GM21529 (cell line): ENCODE data around the gene CSTPP1.

Experiments
- ATAC-seq: cut with Tn5 transposase; IDR thresholded peaks from one replicate; pipeline ENCODE4 v1.9.1; 2021; ENCODE audit not compliant: unreplicated experiment

Gene CSTPP1

DNA sequence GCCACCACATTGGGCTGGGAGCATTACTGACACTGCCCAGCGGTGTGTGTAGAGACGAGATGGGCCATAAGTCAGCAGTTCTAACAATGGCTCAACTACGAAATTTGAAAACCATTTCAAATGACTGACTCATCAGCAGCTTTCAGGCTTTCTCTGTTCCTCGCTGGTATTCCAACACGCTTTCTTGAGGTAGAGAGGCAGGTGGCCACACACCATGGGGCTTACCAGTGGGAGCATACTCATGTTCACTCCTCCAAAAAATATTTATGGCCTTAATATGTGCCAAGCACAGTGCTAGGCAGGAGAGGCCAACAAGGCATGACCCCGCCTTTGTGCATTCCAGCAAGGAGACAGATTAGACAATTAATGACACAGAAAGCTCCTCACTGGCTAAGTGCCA is 219.8 kb downstream of the CSTPP1 start:
- no peak for ATAC-seq

DNA sequence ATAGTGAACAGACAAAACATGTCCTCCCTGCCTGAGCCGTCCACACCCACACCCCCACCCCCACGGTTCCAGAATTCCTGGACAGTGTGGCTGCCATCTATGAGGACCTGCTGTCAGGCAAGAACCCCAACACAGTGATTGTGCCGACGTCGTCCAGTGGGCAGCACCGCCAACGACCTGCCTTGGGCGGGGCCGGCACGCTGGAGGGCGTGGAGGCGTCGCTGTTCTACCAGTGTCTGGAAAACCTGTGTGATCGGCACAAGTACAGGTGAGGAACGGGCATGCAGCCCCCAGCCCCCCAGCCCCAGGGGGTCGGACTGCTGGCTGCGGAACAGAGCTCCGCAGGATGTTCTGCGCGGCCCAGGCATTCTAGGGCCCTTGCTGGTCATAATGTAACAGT is 220.4 kb downstream of the CSTPP1 start:
- no peak for ATAC-seq

DNA sequence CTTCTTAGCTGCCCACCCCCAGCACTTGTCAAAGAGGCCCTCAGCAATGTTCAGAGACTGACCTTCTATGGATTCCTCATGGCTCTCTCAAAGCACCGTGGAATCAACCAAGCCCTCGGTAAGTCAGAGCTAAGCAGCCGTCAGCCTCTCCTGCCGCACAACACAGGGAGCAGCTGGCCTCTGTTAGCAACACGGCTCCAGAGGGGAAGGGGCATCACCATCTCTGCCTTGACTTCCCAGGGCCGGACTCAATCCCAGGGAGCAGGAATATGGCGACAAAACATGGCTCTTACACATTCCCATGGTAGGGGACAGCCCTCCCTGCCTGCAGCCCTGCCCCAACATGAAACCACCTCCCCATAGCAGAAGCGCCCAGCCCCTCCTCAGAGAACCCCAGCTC is 221.2 kb downstream of the CSTPP1 start:
- no peak for ATAC-seq

DNA sequence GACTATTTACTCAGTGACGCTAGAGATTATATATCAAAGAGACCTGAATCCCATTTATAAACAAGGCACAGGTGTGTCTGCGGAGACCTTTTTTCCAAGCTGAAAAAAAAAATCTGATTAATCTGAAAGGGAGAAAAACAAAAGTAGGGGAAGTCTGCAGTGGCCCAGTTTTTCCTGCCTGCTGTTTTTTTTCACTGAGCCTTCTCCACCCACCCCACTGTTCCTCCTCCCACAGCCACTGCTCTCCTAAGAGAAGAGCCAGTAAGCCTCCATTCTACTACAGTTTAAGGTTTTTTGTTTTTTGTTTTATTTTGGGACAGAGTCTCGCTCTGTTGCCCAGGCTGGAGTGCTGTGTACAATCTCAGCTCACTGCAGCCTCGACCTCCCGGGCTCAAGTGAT is 221.7 kb downstream of the CSTPP1 start:
- no peak for ATAC-seq

DNA sequence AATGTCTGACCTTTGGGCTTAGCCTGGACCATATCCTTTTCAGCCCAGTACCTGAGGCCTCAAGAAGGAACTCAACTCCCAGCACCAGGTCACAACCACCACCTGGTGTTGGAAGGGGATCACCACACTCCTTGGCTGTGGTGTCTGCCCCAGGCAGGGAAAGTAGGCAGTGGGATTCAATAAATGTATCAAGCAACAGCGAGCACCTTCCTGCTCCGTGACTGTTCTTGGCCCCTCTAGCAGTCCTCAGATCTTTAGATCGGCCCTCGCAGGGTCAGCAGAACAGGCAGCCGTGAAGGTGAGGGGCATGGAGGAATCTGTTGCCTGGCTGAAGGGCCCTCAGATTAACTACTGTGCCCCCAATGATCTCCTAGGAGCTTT is 224.2 kb downstream of the CSTPP1 start:
- no peak for ATAC-seq

DNA sequence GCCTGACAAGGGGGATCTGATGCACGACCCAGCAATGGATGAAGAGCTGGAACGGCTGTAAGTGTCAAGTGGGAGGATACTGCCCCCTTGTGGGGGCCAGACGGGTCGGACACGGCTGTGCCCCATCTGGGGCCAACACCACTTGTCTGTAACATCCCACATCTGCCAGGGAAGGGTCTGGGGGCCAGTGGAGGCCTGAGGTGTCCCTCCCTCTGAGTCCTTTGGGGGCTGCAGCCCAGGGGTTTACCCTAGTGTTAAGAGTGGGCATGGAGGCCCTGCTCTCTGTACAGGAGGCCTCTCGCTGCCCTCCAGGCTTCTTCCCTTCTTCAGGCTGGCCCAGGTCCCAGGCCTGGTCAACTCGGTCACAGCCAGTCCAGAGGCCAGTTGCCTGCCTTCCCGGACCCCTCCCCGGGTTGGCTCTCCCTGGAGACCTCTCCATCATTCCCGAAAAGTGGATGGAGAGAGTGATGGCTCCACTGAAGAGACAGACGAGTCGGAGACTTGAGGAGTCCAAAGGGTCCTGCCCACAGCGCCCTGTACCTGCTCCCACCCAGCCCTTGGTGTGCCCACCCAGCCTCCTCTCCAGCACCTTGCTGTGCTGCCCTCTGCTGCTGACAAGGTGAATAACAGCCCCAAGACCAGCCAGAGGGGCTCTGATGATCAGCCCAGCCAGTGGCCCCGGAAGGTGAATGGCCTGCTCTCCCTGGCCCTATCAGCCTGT is 224.7 kb downstream of the CSTPP1 start:
- peak; percentile 46 for ATAC-seq

DNA sequence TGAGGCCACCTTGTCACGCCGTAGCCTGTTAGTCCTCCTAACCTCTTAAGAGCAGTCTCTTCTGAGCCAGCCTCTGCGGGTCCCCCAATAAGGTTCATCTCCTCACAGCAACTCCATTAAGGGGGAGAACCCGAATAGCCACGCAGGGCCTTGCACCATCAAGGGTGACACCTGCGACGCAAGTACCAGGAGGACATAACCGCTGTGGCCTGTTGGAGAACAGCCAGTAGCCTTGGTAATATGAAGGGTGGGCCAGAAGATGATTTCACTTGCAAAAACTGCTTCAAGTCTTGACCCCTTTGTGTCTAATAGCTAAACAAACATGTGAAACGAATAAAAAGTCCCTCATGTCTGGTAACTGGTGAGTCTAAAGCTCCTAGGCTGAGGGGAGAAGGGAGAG is 225.3 kb downstream of the CSTPP1 start:
- ATAC-seq = no peak

DNA sequence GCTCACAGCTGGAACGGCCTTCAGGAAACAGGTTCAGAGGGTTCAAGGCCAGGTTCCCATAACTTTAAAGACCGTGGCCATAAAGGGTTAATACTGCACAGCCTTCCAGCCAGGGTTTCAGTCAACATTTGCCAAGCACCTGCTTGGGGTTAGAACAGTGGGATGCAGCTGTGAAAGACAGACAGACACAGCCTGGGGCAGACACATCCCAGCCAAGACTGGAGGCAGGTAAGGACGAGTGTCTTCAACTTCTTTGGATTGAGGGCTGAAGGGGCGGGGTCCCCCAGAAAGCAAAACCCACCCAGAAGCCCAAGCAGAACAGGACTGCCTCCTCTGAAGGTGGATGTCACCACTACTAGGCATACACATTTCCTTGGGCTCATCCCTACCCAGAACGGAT is 225.9 kb downstream of the CSTPP1 start:
- ATAC-seq = no peak

DNA sequence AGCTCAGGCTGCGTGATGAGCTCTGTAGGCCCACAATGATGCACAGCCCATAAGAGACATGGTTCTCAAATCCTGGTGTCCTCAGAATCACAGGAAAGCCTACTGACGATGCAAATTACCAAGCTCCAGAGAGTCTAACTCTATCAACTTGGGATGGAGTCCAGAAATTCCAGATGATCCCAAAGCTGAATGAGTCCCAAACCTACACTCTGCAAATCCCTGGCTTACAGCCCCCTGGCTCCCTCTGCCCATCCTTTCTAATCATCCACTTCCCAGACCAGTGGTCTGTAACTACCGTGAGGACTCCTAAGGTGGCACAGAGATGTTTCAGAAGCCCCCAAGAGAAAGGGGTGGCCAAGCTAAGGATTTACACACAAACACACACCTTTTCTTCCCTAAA is 226.6 kb downstream of the CSTPP1 start:
- no peak for ATAC-seq

DNA sequence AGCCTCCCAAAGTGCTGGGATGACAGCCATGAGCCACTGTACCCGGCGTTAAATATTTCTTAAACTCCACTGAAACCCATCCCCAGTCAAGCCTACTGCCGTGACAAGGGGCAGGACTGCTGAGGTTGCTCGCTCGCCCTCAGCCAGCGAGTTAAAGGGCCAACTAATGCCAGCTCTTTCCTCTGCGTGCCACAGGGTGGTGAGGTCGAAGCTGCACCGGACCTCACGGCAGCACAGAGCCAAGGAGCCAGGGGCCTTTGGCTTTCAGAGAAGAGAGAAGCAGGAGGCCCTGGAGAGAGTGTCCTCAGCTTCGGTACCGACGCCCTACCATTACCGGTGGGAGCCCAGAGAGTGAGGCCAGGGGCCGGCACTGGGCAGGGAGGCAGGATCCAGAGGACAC is 227.3 kb downstream of the CSTPP1 start:
- ATAC-seq = no peak

DNA sequence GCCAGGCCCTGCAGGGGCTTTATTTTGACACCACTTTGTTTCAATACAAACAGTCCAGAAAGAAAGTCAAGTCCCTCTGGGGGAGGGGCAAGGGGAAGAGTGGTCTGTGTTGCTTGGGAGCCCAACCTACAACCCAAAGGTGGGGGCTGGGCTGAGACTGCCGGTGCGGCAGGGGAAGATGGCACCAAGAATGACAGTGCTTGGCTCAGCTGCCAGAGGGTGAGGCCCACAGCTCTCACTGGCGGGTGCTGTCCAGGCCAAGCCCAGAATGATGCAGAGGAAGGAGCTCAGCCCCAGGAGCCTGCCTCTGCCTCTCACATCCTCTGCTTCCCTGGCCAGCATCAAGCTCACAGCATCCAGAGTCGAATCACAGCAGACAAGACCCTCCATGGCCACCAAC is 227.8 kb downstream of the CSTPP1 start:
- ATAC-seq = no peak

DNA sequence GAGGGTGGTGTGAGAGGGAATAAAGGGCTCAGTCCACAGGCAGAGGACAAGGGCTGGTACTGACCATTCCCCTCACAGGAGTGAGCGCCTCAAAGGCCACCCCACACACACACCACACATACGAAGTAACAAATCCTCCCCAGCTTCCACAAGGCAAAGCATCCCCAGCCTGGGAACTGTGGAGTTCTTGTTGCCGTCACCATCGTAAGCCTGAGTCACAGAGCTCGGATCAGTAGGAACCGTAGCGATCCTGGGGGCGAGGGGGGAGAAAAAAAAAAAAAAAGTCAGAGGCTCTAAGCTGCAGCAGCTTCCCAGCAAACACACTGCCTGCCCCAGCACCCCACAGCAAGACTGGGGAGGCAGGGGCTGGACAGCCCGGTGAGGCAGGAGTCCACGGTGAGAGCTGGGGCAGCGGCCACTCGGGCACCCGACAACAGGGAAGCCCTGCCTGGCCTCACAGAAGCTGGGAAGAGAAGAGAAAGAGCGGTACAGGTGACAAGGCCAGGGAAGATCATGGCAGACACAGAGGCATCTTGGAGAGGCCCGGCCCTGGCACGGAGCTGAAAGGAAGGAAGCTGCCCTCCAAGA is 228.8 kb downstream of the CSTPP1 start:
- ATAC-seq = no peak

DNA sequence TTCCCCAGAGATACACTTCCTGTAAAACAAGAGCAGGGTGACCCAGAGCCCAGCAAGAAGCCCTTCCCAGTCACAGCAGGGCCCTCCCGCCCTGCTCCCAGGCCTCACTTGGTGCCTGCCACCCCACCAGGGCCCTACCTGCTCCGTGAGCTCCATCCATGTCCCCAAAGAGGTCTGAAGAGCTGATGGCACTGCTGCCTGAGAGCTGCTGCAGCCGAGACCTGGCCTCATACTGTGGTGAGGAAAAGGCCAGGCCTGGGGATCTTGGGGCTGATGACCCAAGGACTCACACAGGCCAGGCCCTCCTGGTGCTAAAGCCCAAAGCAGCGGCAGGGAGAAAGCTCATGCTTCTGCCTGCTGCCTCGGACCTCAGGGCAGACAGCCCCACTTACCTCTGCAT is 229.8 kb downstream of the CSTPP1 start:
- ATAC-seq = no peak

DNA sequence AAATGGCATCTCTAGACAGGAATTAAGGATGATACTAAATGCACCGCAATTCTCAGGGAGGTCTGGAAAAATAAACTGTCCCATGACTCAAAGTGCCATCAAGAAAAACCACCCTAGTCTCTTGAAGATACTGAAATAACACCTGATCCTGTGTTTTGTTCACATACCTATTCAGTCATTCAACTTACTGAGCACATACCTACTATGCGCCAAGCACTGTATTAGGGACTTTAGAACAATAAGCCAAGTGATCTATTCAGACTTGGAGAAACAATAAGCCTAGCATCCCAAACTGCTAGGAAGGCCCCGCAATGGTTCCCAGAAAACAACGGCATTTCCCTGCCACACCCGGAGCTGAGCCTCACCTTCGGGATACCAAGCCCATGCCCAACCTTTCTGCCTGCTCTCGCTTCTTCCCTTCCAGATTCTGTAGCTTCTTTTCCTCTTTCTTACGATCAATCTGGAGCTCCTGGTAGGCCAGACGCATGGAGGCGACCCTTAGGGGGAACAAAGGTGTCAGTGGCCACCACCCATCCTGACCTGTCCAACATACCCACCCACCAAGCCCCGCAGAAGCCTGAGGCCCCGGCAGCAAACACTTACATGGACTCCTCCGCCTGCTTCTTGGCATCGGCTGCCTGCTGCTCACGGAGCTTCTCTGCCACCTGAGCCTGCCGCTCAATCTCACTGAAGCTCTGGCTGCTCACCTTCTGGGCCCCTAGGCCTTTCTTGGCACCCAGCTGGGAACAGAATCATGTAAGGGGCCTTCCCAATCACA is 234.7 kb downstream of the CSTPP1 start:
- no peak for ATAC-seq

DNA sequence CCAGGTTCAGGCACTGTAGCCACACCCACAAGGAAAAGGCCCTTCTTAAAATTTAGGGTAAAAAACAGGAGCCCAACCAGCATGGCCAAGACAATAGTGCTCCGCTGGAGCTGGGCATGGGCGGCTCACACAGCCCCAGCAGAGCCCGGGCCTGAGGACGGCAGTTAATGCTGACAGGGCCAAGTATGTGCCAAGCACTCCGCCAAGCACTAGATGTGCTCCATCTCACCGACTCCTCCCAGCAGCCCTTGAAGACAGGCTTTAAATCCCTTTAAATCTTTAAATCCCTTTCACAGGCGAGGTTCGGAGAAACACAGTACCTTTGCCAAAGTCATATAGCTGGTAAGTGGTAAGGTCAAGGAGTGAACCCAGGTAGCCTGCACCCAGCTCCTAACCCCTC is 235.3 kb downstream of the CSTPP1 start:
- no peak for ATAC-seq

DNA sequence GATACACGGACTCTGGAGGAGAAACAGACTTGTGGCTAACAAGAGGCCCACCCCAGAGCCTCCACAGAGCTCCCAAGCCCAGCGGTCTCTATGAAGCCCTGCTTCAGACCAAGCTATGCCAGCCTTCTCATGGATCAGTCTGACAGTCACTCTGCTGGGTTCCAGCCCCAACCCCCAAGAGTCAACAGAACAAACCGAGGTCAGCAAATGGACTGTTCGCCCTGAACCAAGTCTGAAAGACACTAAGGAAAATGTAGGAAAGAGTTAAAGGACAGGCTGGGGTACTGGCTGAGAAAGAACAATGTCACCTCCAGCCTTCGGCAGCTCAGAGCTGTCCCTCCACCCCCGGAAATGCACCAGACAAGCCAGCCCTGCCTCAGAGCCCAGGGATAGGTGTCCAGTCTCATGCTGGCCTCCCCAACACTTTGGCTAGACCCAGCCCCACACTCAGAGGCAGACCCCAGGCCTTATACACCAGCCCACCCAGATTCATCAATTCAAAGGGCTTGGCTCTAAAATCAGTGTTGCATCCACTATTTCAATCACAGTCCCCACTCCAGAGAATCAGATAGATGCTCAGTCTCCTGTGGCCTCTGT is 236.3 kb downstream of the CSTPP1 start:
- ATAC-seq = no peak

DNA sequence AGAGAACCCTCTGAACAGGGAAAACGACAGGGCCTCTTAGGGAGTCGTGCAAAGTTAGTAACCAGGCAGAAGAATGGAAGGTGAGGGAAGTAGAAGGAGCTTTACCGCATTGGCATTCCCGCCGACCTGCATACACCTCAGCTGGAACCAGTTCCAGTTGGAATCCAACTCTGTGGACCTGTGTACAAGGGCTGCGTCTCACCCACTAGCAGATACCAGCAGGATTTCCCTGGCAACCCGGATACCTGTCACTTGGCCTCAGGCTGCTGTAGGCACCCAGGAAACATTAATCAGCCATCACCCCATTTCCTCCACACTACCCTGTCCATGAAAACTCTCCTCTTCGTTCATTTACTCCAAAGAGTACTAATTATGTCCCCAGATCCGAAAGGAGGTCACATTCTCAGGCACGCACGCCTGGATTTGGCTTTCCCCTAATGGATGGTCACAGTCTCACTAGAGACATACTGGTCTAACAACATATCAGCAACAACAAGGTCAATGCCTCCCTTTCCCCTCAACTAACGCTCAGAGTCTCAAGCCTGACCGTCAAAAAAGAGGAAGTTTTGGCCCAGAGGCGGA is 239.3 kb downstream of the CSTPP1 start:
- ATAC-seq = no peak

DNA sequence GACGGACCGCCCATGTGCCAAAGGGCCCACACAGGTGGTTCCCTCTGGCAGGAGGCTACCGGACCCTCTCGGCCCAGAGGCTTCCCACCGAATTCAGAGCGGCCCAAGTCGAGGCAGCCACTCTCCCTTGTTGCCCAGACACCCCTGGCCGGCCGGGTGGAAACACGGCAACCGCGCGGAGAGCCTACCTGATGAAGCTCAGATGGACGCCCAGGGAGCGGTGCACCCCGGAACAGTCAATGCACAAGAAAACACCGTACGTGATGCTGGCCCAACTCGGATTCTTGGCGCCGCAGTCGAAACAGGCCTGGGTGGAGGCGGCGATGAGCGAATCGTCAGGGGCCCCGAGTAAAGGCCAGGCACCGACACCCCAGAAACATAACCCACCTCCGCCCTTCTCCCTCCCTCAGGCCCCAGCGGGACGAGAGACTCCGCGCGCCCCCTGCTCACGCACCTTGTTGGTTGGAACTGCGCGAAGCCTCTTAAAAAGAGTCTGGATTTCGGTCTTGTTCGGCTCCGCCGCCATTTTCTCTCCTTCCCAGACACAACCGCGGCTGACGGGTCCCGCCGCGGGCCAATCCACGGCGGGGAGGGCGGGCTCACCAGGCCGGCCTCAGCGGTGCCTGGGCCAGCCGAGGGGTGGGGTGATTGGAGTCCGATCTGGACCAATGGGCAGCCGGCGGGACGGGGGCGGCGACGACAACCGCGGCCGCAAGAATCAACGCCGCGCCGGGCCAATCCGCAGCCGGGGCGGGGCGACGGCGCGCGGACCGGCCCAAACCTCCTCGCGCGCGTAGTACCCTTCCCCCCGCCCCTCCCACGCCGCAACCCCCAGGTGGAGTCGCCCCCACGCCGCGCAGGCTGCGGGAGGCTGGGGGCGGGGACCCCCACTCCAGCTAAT is 240.0 kb downstream of the CSTPP1 start, which contains the start of gene ARFGAP2:
ARFGAP2 (minus strand) TSS at position 552 of the 901 bp plus-strand sequence; CDS start at position 526, 26 bp downstream.
- peak; percentile 88 for ATAC-seq

DNA sequence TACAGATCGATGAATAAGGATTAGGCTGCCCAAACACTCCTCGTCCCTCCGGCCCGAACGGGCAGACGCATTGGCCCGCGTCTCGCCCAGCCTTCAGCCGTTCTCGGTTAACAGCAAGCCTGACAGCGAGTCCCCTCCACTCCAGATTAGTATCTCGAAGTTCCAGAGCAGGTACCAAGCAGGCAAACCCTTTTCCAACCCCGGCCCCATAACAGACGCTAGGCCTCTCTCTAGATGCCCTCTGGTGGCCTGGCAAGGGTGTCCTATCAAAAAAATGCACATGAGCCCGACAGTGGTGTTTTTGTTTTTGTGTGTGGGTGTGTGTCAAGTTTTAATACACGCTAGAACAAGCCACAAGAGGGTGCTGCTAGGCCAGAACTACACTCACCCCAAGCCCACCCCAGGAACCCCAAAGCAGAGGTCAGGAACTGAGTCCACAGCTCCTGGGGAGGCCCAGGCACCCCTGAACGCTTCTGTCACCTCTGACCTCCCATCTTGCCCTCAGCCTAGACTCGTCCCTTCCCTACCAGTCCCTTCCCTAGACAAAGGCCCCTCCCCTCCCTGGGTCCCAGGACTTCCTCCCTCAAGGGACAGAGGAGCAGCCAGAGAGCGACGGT is 240.8 kb downstream of the CSTPP1 start:
- ATAC-seq = peak; percentile 49

DNA sequence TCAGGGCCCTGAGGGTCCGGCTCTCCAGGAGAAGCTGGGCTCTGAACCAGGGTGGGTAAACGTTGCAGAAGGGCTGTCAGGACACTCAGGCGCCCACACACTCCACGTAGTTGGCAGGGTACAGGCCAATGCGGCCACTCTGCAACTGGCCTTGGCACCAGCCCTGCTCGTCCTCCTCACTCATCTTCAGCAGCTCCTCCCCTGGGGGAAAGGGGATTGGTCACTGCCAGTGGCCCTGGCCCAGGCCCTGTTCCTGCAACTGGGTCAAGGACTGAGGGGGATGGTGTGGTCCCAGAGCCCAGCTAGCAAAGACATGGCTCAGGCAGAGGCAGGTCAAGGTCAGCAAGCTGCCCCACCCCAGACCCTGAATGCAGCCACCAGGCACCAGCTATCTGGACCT is 241.3 kb downstream of the CSTPP1 start:
- no peak for ATAC-seq
